Activated naive CD4-positive, alpha-beta T cell treated with anti-CD3 and anti-CD28 coated beads for 36 hours (primary cell): ENCODE data around the gene DIPK1B. TPM values are rescaled to one million over a fixed set of nuclear protein-coding genes. Genes with fewer than 3 reads are reported as not detected.
A peak's percentile ranks its signal among the peaks of the same experiment; 100 is the strongest.
"Not testable (repeated sequence)": the region's sequence is repeated elsewhere in the genome, so short reads cannot be mapped to it uniquely, and the experiment has no call there.

ENCODE experiments used
- CTCF ChIA-PET: fragments of 350-600 bp; sonication (Branson Sonifier 250); formaldehyde crosslinking; loops from one replicate; lab custom pipeline; 2021; ENCODE audit warnings: antibody characterized with exemption; lab: Charles Lee
- DNase-seq: peaks from one replicate; pipeline ENCODE4 v3.0.0-alpha.2; 2020
- H3K27ac Mint-ChIP-seq: one replicate; pipeline ENCODE4 v1.8.0; 2021; ENCODE audit warnings: mild to moderate bottlenecking, mixed read lengths
- H3K27me3 Mint-ChIP-seq: one replicate; pipeline ENCODE4 v1.8.0; 2021; ENCODE audit warnings: low read depth, mixed read lengths
- H3K36me3 Mint-ChIP-seq: one replicate; pipeline ENCODE4 v1.8.0; 2021; ENCODE audit warnings: low read depth, mixed read lengths
- H3K4me1 Mint-ChIP-seq: one replicate; pipeline ENCODE4 v1.8.0; 2021; ENCODE audit warnings: low read depth, mixed read lengths
- H3K4me3 Mint-ChIP-seq: one replicate; pipeline ENCODE4 v1.8.0; 2021; ENCODE audit warnings: mild to moderate bottlenecking, moderate library complexity, mixed read lengths
- H3K9me3 Mint-ChIP-seq: one replicate; pipeline ENCODE4 v1.8.0; 2021; ENCODE audit warnings: mixed read lengths
- intact Hi-C: fragments of 100-400 bp; cut with micrococcal nuclease; formaldehyde crosslinking; loops from one replicate; pipeline ENCODE4 v1.15.1; 2023
- total RNA-seq, 2 experiments: library from RNA; stranded (reverse); gene quantifications; one replicate each; pipeline ENCODE4 v1.2.3, GENCODE V29; 2021

The DIPK1B gene
- total RNA-seq, 2 experiments from 2014 or later = 0.10 TPM; not detected in 1

GRCh38 chr9:136759001-136759400 is 46.6 kb downstream of the DIPK1B start:
- Mint-ChIP-seq H3K27me3 (peaks cover 15% of the 10 kb centered on the region), H3K9me3 (peaks cover 10% of the 10 kb centered on the region), H3K4me1 (no peaks in the 10 kb centered on the region), H3K36me3 (no peaks in the 10 kb centered on the region), H3K27ac (no peak overlapping the region), H3K4me3 (no peak overlapping the region)
- DNase-seq = no peak
- intact Hi-C loops = no loop called here
- CTCF ChIA-PET = interaction anchor here (0.7 to 2.3 kb wide), 6 partner anchors 8 to 58 kb away, joined by 3 to 14 read pairs (median 5); partner anchors contain the start of gene LCN10

DNA sequence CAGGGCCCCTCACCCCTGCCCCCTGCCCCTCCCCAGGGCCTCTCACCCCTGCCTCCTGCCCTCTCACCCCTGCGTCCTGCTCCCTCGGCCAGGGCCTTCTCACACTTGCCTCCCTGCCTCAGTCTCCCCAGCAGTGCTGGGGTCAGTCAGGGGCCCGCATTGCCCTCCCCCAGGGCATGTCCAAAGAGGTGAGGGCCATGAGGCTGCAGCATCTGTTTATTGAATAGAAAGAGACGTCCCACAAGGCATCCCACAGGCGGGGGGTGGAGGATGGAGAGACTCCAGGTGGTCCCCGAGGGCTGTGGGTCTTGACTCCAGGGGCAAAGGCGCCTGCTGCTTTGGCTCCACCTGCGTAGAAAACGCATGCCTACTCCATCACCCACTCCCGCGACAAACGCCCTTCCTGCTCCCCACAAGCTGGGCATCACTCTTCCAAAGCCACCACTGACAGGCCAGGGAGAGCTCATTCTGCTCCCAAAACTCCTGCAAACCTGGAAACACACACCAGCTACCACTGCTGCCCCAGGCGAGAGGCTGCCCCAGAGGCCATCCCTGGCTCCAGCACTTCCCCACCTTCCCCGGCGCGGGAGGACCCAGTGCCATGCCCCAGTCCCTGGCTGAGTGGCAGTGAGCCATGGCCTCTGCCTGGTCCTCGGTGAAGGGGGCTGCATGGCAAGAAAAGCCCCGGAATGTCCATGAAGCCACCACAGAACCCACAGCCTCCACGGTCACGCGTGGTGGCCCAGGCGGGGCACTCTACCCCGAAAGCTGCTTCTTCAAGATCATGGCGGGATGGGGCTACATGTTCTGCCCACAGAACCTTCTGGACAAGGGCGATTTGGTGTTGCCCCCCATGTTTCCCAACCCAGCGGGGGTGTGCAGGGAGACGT is 47.3 kb downstream of the DIPK1B start:
- Mint-ChIP-seq H3K27me3 (peaks cover 15% of the 10 kb centered on the region), H3K9me3 (peaks cover 10% of the 10 kb centered on the region), H3K27ac (no peak overlapping the region), H3K4me3 (no peak overlapping the region), H3K36me3 (no peaks in the 10 kb centered on the region), H3K4me1 (no peaks in the 10 kb centered on the region)
- DNase-seq = no peak
- intact Hi-C loops = no loop called here
- CTCF ChIA-PET = interaction anchor here (0.6 to 1.1 kb wide), 2 partner anchors 9 to 467 kb away, joined by 3 read pairs; no protein-coding TSS in a partner anchor

DNA sequence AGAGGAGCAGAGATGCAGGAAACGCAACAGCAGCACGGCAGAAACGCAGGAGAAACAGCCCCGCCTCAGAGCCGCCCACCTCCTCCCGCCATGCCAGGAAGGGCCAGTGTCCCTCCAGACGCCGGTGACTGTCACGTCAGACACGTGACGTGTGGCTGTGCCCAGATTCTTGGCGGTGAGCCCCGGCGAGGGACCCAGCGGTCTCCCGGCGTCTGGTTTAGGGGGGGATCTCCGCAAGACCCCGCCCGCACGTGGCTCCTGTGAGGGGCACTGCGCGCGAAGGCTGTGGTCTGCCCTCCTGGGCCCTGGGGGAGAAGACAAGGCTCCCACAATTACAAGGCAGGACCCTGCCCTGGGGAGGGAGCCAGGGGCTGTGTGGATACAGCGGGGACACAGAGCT is 48.1 kb downstream of the DIPK1B start:
- CTCF ChIA-PET = no interaction called here
- no peaks in the 10 kb centered on the region for H3K36me3 Mint-ChIP-seq

GRCh38 chr9:136760834-136761544 is 48.6 kb downstream of the DIPK1B start:
- H3K36me3 Mint-ChIP-seq, H3K4me3 Mint-ChIP-seq, H3K4me1 Mint-ChIP-seq, intact Hi-C loops, H3K9me3 Mint-ChIP-seq, H3K27ac Mint-ChIP-seq: not testable (repeated sequence)
- H3K27me3 Mint-ChIP-seq = peaks cover 14% of the 10 kb centered on the region
- CTCF ChIA-PET = interaction anchor here (1.1 to 1.2 kb wide), 2 partner anchors 23 to 32 kb away, joined by 3 read pairs; no protein-coding TSS in a partner anchor
- DNase-seq = peak; percentile 48

More for the DNA sequence above, 48.1 kb downstream of the DIPK1B start:
- H3K9me3 Mint-ChIP-seq = peaks cover 10% of the 10 kb centered on the region
- H3K4me1 Mint-ChIP-seq = no peaks in the 10 kb centered on the region
- DNase-seq = no peak
- H3K27ac Mint-ChIP-seq = no peak overlapping the region
- peaks cover 16% of the 10 kb centered on the region for H3K27me3 Mint-ChIP-seq
- intact Hi-C loops = no loop called here
- H3K4me3 Mint-ChIP-seq = no peak overlapping the region

GRCh38 chr9:136761545-136761981 is 49.2 kb downstream of the DIPK1B start:
- no peaks in the 10 kb centered on the region for H3K9me3 Mint-ChIP-seq
- no peak overlapping the region for H3K27ac Mint-ChIP-seq

GRCh38 chr9:136762221-136762691 is 49.9 kb downstream of the DIPK1B start:
- H3K4me3 Mint-ChIP-seq = no peak overlapping the region
- DNase-seq = no peak

More at GRCh38 chr9:136761545-136761981, 49.2 kb downstream of the DIPK1B start:
- Mint-ChIP-seq H3K4me3 (no peak overlapping the region), H3K36me3 (no peaks in the 10 kb centered on the region), H3K27me3 (peaks cover 10% of the 10 kb centered on the region), H3K4me1 (peaks cover 2% of the 10 kb centered on the region)
- DNase-seq = no peak
- CTCF ChIA-PET = interaction anchor here (1.1 to 1.2 kb wide), 2 partner anchors 22 to 32 kb away, joined by 3 read pairs; no protein-coding TSS in a partner anchor
- intact Hi-C loops = no loop called here

DNA sequence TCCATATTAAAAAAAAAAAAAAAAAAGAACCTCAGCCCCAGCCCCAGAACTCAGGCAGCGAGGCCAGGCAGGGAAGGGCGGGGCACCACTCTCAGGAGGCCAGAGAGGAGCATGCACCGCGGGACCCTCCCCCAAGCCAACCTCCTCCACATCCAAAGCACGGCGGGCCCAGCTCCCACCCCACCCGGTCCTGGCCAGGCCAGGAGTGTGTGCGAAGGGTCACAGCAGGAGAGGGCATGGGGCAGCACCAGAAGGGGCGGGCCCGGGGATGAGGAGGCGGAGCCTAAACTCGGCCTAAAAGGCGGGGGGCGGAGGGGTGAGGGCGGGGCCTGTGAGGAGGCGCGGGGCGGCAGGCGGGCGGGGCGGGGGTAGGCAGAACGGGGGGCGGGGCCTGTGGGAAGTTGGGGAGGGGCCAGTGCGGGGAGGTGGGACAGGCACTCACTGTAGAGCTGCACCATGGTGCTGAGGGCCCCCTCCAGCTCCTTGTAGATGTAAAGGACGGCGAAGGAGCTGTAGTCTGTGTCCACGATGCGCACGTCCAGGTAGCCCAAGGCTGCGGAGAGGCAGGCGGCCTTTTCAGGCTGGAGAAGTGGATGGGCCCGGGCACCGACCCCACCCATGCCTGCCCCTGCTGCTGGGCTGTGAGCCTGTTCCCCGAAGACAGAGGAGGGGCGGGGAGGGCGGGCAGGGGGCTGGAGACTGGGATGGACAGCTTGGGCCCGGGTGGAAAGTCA is 50.7 kb downstream of the DIPK1B start:
- CTCF ChIA-PET = interaction anchor here (0.8 kb wide), 1 partner anchor 27 kb away, joined by 3 read pairs; the partner anchor contains the start of gene TMEM141
- peak; percentile 32 for DNase-seq
- Mint-ChIP-seq H3K4me3 (no peak overlapping the region), H3K27me3 (peaks cover 19% of the 10 kb centered on the region), H3K9me3 (no peaks in the 10 kb centered on the region), H3K27ac (no peak overlapping the region), H3K36me3 (no peaks in the 10 kb centered on the region), H3K4me1 (peaks cover 12% of the 10 kb centered on the region)
- intact Hi-C loops = no loop called here

More at GRCh38 chr9:136762221-136762691, 49.9 kb downstream of the DIPK1B start:
- H3K4me1 Mint-ChIP-seq = peaks cover 9% of the 10 kb centered on the region
- H3K9me3 Mint-ChIP-seq = no peaks in the 10 kb centered on the region
- intact Hi-C loops = no loop called here
- CTCF ChIA-PET = interaction anchor here (1.2 kb wide), 1 partner anchor 21 kb away, joined by 3 read pairs; no protein-coding TSS in a partner anchor
- H3K27ac Mint-ChIP-seq = no peak overlapping the region
- H3K36me3 Mint-ChIP-seq = no peaks in the 10 kb centered on the region
- H3K27me3 Mint-ChIP-seq = peaks cover 14% of the 10 kb centered on the region

- H3K4me1 Mint-ChIP-seq = peaks cover 12% of the 10 kb centered on the region
- CTCF ChIA-PET = interaction anchor here (0.8 to 1.0 kb wide), 2 partner anchors 27 to 30 kb away, joined by 3 to 5 read pairs; partner anchors contain the start of gene TMEM141
- H3K4me3 Mint-ChIP-seq = no peak overlapping the region
- no peak overlapping the region for H3K27ac Mint-ChIP-seq
- no peaks in the 10 kb centered on the region for H3K9me3 Mint-ChIP-seq
- no peak for DNase-seq
- peaks cover 20% of the 10 kb centered on the region for H3K27me3 Mint-ChIP-seq
- no peaks in the 10 kb centered on the region for H3K36me3 Mint-ChIP-seq
- intact Hi-C loops = no loop called here
These were observed 51.3 kb downstream of the DIPK1B start for GRCh38 chr9:136763649-136764035.

- Mint-ChIP-seq H3K4me3 (no peak within 1 kb of the TSS), H3K27ac (no peak within 1 kb of the TSS), H3K27me3 (peaks cover 20% of the 10 kb centered on the region), H3K9me3 (no peaks in the 10 kb centered on the region), H3K36me3 (no peaks in the 10 kb centered on the region), H3K4me1 (peaks cover 12% of the 10 kb centered on the region)
- no peak for DNase-seq
- CTCF ChIA-PET = interaction anchor here (1.0 kb wide), 1 partner anchor 29 kb away, joined by 5 read pairs; no protein-coding TSS in a partner anchor
- intact Hi-C loops = no loop called here
These were observed 52.0 kb downstream of the DIPK1B start, which contains the start of gene LCN15 for GRCh38 chr9:136764301-136764891. Gene LCN15 (minus strand): TSS chr9:136764518. CDS start chr9:136764488, 30 bp downstream.

DNA sequence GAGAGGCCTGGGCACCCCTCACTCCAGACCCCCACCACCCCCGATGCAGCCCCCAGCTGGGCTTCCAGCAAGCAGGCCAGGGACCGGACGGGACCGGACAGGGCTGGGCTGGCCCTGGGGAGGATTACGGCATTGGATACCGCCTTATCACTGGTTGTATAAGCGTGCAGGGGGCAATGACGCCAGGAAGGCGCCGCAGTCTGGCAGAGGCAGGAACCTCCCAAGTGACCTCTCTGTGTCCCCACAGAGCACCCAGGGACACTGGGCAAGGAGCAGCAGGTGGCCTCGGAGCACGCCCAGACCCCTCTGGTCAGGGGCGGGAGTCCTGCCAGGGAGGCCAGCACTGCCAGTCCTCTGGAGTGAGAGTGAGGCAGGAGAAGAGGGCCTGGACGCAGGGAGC is 52.7 kb downstream of the DIPK1B start:
- no peak for DNase-seq
- intact Hi-C loops = loop anchor here (5.0 kb wide), 1 partner anchor 63 kb away; no protein-coding TSS in a partner anchor
- CTCF ChIA-PET = no interaction called here
- Mint-ChIP-seq H3K4me1 (peaks cover 17% of the 10 kb centered on the region), H3K27me3 (peaks cover 24% of the 10 kb centered on the region), H3K9me3 (no peaks in the 10 kb centered on the region), H3K4me3 (no peak overlapping the region), H3K27ac (no peak overlapping the region), H3K36me3 (no peaks in the 10 kb centered on the region)
